GM23338 (cell line): ENCODE data around the gene SLITRK6. TPM values are rescaled to one million over a fixed set of nuclear protein-coding genes. Genes with fewer than 3 reads are reported as not detected.

Experiments used
- ATAC-seq: fragments of 200-7000 bp; cut with Tn5 transposase; 3 replicates; pipeline ENCODE4 v1.9.1; 2020
- DNase-seq: peaks from one replicate; pipeline ENCODE4 v3.0.0-alpha.2; 2015; ENCODE audit warnings: low spot score
- H2AFZ ChIP-seq: fragments of 200-600 bp; sonication (generic); 2 replicates; pipeline ENCODE4 v1.8.0; 2016; ENCODE audit warnings: antibody characterized with exemption, mild to moderate bottlenecking, moderate library complexity
- H3F3A ChIP-seq: fragments of 200-600 bp; sonication (generic); replicated peaks from 2 replicates; pipeline ENCODE4 v1.8.0; 2017; ENCODE audit warnings: antibody characterized with exemption, mixed run types, low read depth
- H3K27ac ChIP-seq: fragments of 200-600 bp; sonication (generic); 2 replicates; pipeline ENCODE4 v1.6.1; 2016; ENCODE audit warnings: low read depth
- H3K27me3 ChIP-seq: fragments of 200-600 bp; sonication (generic); 2 replicates; pipeline ENCODE4 v1.8.0; 2016; ENCODE audit warnings: mild to moderate bottlenecking, mixed run types, moderate library complexity; ENCODE audit not compliant: insufficient read depth
- H3K36me3 ChIP-seq: fragments of 200-600 bp; sonication (generic); 2 replicates; pipeline ENCODE4 v1.8.0; 2016; ENCODE audit warnings: mild to moderate bottlenecking; ENCODE audit not compliant: insufficient read depth
- H3K4me1 ChIP-seq: fragments of 200-600 bp; sonication (generic); 2 replicates; pipeline ENCODE4 v1.8.0; 2016; ENCODE audit warnings: mild to moderate bottlenecking, moderate library complexity; ENCODE audit not compliant: insufficient read depth
- H3K4me2 ChIP-seq: fragments of 200-600 bp; sonication (generic); 2 replicates; pipeline ENCODE4 v1.7.1; 2017; ENCODE audit warnings: mixed run types
- H3K4me3 ChIP-seq: fragments of 200-600 bp; sonication (generic); 2 replicates; pipeline ENCODE4 v1.6.1; 2016; ENCODE audit warnings: mixed run types
- H3K79me2 ChIP-seq: fragments of 200-600 bp; sonication (generic); replicated peaks from 2 replicates; pipeline ENCODE4 v1.8.0; 2017; ENCODE audit warnings: mild to moderate bottlenecking; ENCODE audit not compliant: insufficient read depth
- H3K9me2 ChIP-seq: fragments of 200-600 bp; sonication (generic); 2 replicates; pipeline ENCODE4 v1.8.0; 2017; ENCODE audit not compliant: insufficient read depth
- H4K20me1 ChIP-seq: fragments of 200-600 bp; sonication (generic); replicated peaks from 2 replicates; pipeline ENCODE4 v1.8.0; 2017; ENCODE audit warnings: mild to moderate bottlenecking; ENCODE audit not compliant: insufficient read depth
- H3K27ac Mint-ChIP-seq: 2 replicates; pipeline ENCODE4 v1.8.0; 2020; ENCODE audit warnings: inconsistent platforms, mild to moderate bottlenecking, moderate library complexity, mixed read lengths
- H3K27me3 Mint-ChIP-seq: 3 replicates; pipeline ENCODE4 v1.8.0; 2022; ENCODE audit warnings: low read depth, mild to moderate bottlenecking, moderate library complexity, mixed read lengths, inconsistent platforms; ENCODE audit not compliant: insufficient read depth, poor library complexity
- H3K36me3 Mint-ChIP-seq: 3 replicates; pipeline ENCODE4 v1.8.0; 2021; ENCODE audit warnings: low read depth, mild to moderate bottlenecking, inconsistent platforms, moderate library complexity, mixed read lengths
- H3K4me1 Mint-ChIP-seq: 3 replicates; pipeline ENCODE4 v1.8.0; 2020; ENCODE audit warnings: mild to moderate bottlenecking, inconsistent platforms, mixed read lengths
- H3K4me3 Mint-ChIP-seq: 3 replicates; pipeline ENCODE4 v1.8.0; 2021; ENCODE audit warnings: moderate library complexity, mild to moderate bottlenecking, inconsistent platforms, mixed read lengths
- H3K9me3 Mint-ChIP-seq: 3 replicates; pipeline ENCODE4 v1.8.0; 2020; ENCODE audit warnings: moderate library complexity, mild to moderate bottlenecking, inconsistent platforms, mixed read lengths
- CREB1 ChIP-seq: fragments of 250-450 bp; sonication (Bioruptor Pico); IDR thresholded peaks from 2 replicates; pipeline ENCODE4 v1.5.0; 2020; ENCODE audit warnings: low read depth, mild to moderate bottlenecking, moderate library complexity
- ETS1 ChIP-seq: IDR thresholded peaks from 2 replicates; pipeline ENCODE4 v1.6.1; 2016; ENCODE audit warnings: antibody characterized with exemption
- EZH2 ChIP-seq: fragments of 200-600 bp; sonication (generic); IDR thresholded peaks from one replicate; pipeline ENCODE4 v1.8.0; 2017; ENCODE audit warnings: antibody characterized with exemption, mild to moderate bottlenecking, low read depth; ENCODE audit not compliant: unreplicated experiment
- EZH2phosphoT487 ChIP-seq: fragments of 200-600 bp; sonication (generic); IDR thresholded peaks from one replicate; pipeline ENCODE4 v1.8.1; 2018; ENCODE audit warnings: antibody characterized with exemption; ENCODE audit not compliant: unreplicated experiment
- JUNB ChIP-seq: IDR thresholded peaks from one replicate; pipeline ENCODE4 v1.6.1; 2016; ENCODE audit warnings: antibody characterized with exemption; ENCODE audit not compliant: unreplicated experiment
- NANOG ChIP-seq: IDR thresholded peaks from 2 replicates; pipeline ENCODE4 v1.6.1; 2016; ENCODE audit warnings: antibody characterized with exemption, borderline replicate concordance
- POLR2AphosphoS5 ChIP-seq: IDR thresholded peaks from 2 replicates; pipeline ENCODE4 v1.6.1; 2016; ENCODE audit warnings: antibody characterized with exemption, low read depth
- STAT1 ChIP-seq: IDR thresholded peaks from one replicate; pipeline ENCODE4 v1.6.1; 2016; ENCODE audit warnings: antibody characterized with exemption; ENCODE audit not compliant: unreplicated experiment
- ZNF114 ChIP-seq: fragments of 250-450 bp; sonication (Bioruptor Pico); IDR thresholded peaks from 2 replicates; pipeline ENCODE4 v1.5.0; 2020; ENCODE audit warnings: mild to moderate bottlenecking, moderate library complexity
- ZNF331 ChIP-seq: fragments of 250-450 bp; sonication (Bioruptor Pico); IDR thresholded peaks from 2 replicates; pipeline ENCODE4 v1.5.0; 2020; ENCODE audit warnings: low read depth, mild to moderate bottlenecking, moderate library complexity
- polyA plus RNA-seq: library from polyadenylated mRNA; unstranded; fragments of >200 nt; fragmentation: Nextera tagmentation; extraction: Ambion mirVana; gene quantifications from 2 replicates; pipeline ENCODE4 v1.2.1, GENCODE V29; 2016
- total RNA-seq: library from RNA; depleted of rRNA; stranded (reverse); fragments of >200 nt; shearing (Covaris generic); gene quantifications from 2 replicates; pipeline ENCODE4 v1.2.3, GENCODE V29; 2014
- TF ChIP-seq, protein P1 (sequence below): fragments of 250-450 bp; sonication (Bioruptor Pico); IDR thresholded peaks from 2 replicates; pipeline ENCODE4 v1.5.0; 2020; ENCODE audit warnings: mild to moderate bottlenecking, moderate library complexity
- TF ChIP-seq, protein P2 (sequence below), 2 experiments: fragments of 200-600 bp in 1 of 2; sonication (generic) in 1 of 2; conservative IDR thresholded peaks; 2 replicates each; pipeline versions ENCODE4 v1.5.1 to v1.6.1; 2016 to 2017; ENCODE audit warnings: antibody characterized with exemption in 2 of 2, low read depth in 2 of 2, mild to moderate bottlenecking in 2 of 2, moderate library complexity in 1 of 2
- TF ChIP-seq, protein P3 (sequence below): IDR thresholded peaks from one replicate; pipeline ENCODE4 v1.6.1; 2018; ENCODE audit warnings: antibody characterized with exemption; ENCODE audit not compliant: unreplicated experiment

Gene SLITRK6
- total and polyA plus RNA-seq, 2 experiments from 2014 or later, result 0.45 to 1.0 TPM

DNA sequence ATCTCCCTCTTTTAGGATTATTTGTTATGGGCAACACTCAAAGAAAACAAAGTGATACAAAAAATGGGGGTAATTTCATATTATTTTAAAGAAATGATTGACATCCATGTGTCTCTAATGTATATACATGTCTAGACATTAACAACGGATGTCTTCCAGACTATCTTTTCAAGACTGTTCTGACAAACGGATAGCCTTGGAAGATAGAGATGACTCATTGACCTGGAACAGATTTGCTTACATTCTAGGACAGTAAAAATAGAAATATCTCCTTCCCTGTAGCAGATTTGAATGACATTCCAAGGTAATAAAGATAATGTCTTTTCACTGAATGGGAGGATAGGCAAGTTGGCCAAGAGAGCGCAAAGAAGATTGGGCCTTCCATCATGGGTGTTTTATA lies 26.2 kb upstream of the SLITRK6 start:
- no peak for DNase-seq

More for the DNA sequence above, 26.2 kb upstream of the SLITRK6 start:
- H3K4me3 Mint-ChIP-seq, result no peak overlapping the region
- no peaks in the 10 kb centered on the region for H3K27me3 ChIP-seq
- H3K4me1 Mint-ChIP-seq, result no peaks in the 10 kb centered on the region
- H3K9me3 Mint-ChIP-seq, result no peaks in the 10 kb centered on the region
- no peak overlapping the region for H3K27ac Mint-ChIP-seq
- no peaks in the 10 kb centered on the region for H3K27me3 Mint-ChIP-seq
- H3K36me3 ChIP-seq, result no peaks in the 10 kb centered on the region
- H3K9me2 ChIP-seq, result no peaks in the 10 kb centered on the region
- H3K4me3 ChIP-seq, result no peak overlapping the region
- TF ChIP-seq STAT1 (no peak), ZNF331 (no peak), ETS1 (no peak), NANOG (no peak), EZH2phosphoT487 (no peak), CREB1 (no peak), POLR2AphosphoS5 (no peak), JUNB (no peak), EZH2 (no peak), ZNF114 (no peak)
- TF ChIP-seq, protein P1, sequence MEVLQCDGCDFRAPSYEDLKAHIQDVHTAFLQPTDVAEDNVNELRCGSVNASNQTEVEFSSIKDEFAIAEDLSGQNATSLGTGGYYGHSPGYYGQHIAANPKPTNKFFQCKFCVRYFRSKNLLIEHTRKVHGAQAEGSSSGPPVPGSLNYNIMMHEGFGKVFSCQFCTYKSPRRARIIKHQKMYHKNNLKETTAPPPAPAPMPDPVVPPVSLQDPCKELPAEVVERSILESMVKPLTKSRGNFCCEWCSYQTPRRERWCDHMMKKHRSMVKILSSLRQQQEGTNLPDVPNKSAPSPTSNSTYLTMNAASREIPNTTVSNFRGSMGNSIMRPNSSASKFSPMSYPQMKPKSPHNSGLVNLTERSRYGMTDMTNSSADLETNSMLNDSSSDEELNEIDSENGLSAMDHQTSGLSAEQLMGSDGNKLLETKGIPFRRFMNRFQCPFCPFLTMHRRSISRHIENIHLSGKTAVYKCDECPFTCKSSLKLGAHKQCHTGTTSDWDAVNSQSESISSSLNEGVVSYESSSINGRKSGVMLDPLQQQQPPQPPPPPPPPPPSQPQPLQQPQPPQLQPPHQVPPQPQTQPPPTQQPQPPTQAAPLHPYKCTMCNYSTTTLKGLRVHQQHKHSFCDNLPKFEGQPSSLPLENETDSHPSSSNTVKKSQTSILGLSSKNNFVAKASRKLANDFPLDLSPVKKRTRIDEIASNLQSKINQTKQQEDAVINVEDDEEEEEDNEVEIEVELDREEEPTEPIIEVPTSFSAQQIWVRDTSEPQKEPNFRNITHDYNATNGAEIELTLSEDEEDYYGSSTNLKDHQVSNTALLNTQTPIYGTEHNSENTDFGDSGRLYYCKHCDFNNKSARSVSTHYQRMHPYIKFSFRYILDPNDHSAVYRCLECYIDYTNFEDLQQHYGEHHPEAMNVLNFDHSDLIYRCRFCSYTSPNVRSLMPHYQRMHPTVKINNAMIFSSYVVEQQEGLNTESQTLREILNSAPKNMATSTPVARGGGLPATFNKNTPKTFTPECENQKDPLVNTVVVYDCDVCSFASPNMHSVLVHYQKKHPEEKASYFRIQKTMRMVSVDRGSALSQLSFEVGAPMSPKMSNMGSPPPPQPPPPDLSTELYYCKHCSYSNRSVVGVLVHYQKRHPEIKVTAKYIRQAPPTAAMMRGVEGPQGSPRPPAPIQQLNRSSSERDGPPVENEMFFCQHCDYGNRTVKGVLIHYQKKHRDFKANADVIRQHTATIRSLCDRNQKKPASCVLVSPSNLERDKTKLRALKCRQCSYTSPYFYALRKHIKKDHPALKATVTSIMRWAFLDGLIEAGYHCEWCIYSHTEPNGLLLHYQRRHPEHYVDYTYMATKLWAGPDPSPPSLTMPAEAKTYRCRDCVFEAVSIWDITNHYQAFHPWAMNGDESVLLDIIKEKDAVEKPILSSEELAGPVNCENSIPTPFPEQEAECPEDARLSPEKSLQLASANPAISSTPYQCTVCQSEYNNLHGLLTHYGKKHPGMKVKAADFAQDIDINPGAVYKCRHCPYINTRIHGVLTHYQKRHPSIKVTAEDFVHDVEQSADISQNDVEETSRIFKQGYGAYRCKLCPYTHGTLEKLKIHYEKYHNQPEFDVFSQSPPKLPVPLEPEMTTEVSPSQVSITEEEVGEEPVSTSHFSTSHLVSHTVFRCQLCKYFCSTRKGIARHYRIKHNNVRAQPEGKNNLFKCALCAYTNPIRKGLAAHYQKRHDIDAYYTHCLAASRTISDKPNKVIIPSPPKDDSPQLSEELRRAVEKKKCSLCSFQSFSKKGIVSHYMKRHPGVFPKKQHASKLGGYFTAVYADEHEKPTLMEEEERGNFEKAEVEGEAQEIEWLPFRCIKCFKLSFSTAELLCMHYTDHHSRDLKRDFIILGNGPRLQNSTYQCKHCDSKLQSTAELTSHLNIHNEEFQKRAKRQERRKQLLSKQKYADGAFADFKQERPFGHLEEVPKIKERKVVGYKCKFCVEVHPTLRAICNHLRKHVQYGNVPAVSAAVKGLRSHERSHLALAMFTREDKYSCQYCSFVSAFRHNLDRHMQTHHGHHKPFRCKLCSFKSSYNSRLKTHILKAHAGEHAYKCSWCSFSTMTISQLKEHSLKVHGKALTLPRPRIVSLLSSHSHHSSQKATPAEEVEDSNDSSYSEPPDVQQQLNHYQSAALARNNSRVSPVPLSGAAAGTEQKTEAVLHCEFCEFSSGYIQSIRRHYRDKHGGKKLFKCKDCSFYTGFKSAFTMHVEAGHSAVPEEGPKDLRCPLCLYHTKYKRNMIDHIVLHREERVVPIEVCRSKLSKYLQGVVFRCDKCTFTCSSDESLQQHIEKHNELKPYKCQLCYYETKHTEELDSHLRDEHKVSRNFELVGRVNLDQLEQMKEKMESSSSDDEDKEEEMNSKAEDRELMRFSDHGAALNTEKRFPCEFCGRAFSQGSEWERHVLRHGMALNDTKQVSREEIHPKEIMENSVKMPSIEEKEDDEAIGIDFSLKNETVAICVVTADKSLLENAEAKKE (CRISPR knock-in tag), result no peak
- TF ChIP-seq, protein P2, sequence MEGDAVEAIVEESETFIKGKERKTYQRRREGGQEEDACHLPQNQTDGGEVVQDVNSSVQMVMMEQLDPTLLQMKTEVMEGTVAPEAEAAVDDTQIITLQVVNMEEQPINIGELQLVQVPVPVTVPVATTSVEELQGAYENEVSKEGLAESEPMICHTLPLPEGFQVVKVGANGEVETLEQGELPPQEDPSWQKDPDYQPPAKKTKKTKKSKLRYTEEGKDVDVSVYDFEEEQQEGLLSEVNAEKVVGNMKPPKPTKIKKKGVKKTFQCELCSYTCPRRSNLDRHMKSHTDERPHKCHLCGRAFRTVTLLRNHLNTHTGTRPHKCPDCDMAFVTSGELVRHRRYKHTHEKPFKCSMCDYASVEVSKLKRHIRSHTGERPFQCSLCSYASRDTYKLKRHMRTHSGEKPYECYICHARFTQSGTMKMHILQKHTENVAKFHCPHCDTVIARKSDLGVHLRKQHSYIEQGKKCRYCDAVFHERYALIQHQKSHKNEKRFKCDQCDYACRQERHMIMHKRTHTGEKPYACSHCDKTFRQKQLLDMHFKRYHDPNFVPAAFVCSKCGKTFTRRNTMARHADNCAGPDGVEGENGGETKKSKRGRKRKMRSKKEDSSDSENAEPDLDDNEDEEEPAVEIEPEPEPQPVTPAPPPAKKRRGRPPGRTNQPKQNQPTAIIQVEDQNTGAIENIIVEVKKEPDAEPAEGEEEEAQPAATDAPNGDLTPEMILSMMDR (conservative IDR thresholded peaks at IDR 0.05; ENCODE audit: low read depth in 2 of 2), result no peak
- TF ChIP-seq, protein P3, sequence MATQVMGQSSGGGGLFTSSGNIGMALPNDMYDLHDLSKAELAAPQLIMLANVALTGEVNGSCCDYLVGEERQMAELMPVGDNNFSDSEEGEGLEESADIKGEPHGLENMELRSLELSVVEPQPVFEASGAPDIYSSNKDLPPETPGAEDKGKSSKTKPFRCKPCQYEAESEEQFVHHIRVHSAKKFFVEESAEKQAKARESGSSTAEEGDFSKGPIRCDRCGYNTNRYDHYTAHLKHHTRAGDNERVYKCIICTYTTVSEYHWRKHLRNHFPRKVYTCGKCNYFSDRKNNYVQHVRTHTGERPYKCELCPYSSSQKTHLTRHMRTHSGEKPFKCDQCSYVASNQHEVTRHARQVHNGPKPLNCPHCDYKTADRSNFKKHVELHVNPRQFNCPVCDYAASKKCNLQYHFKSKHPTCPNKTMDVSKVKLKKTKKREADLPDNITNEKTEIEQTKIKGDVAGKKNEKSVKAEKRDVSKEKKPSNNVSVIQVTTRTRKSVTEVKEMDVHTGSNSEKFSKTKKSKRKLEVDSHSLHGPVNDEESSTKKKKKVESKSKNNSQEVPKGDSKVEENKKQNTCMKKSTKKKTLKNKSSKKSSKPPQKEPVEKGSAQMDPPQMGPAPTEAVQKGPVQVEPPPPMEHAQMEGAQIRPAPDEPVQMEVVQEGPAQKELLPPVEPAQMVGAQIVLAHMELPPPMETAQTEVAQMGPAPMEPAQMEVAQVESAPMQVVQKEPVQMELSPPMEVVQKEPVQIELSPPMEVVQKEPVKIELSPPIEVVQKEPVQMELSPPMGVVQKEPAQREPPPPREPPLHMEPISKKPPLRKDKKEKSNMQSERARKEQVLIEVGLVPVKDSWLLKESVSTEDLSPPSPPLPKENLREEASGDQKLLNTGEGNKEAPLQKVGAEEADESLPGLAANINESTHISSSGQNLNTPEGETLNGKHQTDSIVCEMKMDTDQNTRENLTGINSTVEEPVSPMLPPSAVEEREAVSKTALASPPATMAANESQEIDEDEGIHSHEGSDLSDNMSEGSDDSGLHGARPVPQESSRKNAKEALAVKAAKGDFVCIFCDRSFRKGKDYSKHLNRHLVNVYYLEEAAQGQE, result no peak
- no peak for ATAC-seq
- H2AFZ ChIP-seq, result no peak overlapping the region
- no peak overlapping the region for H3K27ac ChIP-seq
- no peaks in the 10 kb centered on the region for H3K4me1 ChIP-seq
- H3K4me2 ChIP-seq, result no peak overlapping the region
- no peaks in the 10 kb centered on the region for H4K20me1 ChIP-seq
- no peaks in the 10 kb centered on the region for H3K79me2 ChIP-seq
- H3F3A ChIP-seq, result no peaks in the 10 kb centered on the region
- H3K36me3 Mint-ChIP-seq, result no peaks in the 10 kb centered on the region
